WTC11 (cell line): ENCODE measurements around the gene PRKAR1B. TPM values are rescaled to one million over a fixed set of nuclear protein-coding genes. Genes with fewer than 3 reads are reported as not detected.

Experiments
- ATAC-seq: fragments of 200-7000 bp; cut with Tn5 transposase; 2 replicates; pipeline ENCODE4 v1.10.0; 2021; ENCODE audit warnings: mild to moderate bottlenecking, moderate library complexity
- CTCF ChIA-PET: fragments of 300-600 bp; sonication (Branson Sonifier 250); formaldehyde crosslinking; loops from one replicate; lab custom pipeline; 2021; ENCODE audit warnings: antibody characterized with exemption; lab: Charles Lee
- POLR2A ChIA-PET: fragments of 350-600 bp; sonication (Branson Sonifier 250); formaldehyde crosslinking; loops from one replicate; lab custom pipeline; 2021; ENCODE audit warnings: antibody characterized with exemption; lab: Charles Lee
- DNase-seq: peaks from one replicate; pipeline ENCODE4 v3.0.0; 2021; ENCODE audit warnings: low spot score
- H3K27ac Mint-ChIP-seq: 2 replicates; pipeline ENCODE4 v1.8.0; 2021; ENCODE audit warnings: mixed read lengths
- H3K27me3 Mint-ChIP-seq: 2 replicates; pipeline ENCODE4 v1.8.0; 2021; ENCODE audit warnings: low read depth, mild to moderate bottlenecking, moderate library complexity, mixed read lengths
- H3K36me3 Mint-ChIP-seq: 2 replicates; pipeline ENCODE4 v1.8.0; 2021; ENCODE audit warnings: mixed read lengths
- H3K4me1 Mint-ChIP-seq: 2 replicates; pipeline ENCODE4 v1.8.0; 2022; ENCODE audit warnings: mixed read lengths
- H3K4me3 Mint-ChIP-seq: 2 replicates; pipeline ENCODE4 v1.8.0; 2021; ENCODE audit warnings: mild to moderate bottlenecking, moderate library complexity, mixed read lengths
- H3K9me3 Mint-ChIP-seq: 2 replicates; pipeline ENCODE4 v1.8.0; 2021; ENCODE audit warnings: mixed read lengths
- CBFB ChIP-seq: sonication (generic); formaldehyde crosslinking; IDR thresholded peaks from 2 replicates; pipeline ENCODE4 v1.8.1; 2022; ENCODE audit warnings: mild to moderate bottlenecking, low read depth, missing genetic modification reagents
- ESRRA ChIP-seq: sonication (generic); formaldehyde crosslinking; IDR thresholded peaks from 2 replicates; pipeline ENCODE4 v1.8.1; 2022; ENCODE audit warnings: mild to moderate bottlenecking, missing genetic modification reagents, borderline replicate concordance
- GTF2I ChIP-seq: fragments of 250-450 bp; sonication (Bioruptor Pico); conservative IDR thresholded peaks from 2 replicates; pipeline ENCODE4 v1.4.0; 2021; ENCODE audit warnings: mild to moderate bottlenecking
- IRF2 ChIP-seq: sonication (generic); formaldehyde crosslinking; IDR thresholded peaks from 2 replicates; pipeline ENCODE4 v1.8.0; 2022; ENCODE audit warnings: low read depth, missing genetic modification reagents, borderline replicate concordance
- JUN ChIP-seq: sonication (generic); formaldehyde crosslinking; IDR thresholded peaks from 2 replicates; pipeline ENCODE4 v1.8.0; 2023; ENCODE audit warnings: mild to moderate bottlenecking, missing genetic modification reagents
- MXD4 ChIP-seq: fragments of 250-450 bp; sonication (Bioruptor Pico); IDR thresholded peaks from 2 replicates; pipeline ENCODE4 v1.8.0; 2021; ENCODE audit warnings: mild to moderate bottlenecking, moderate library complexity, borderline replicate concordance
- NFYB ChIP-seq: sonication (generic); formaldehyde crosslinking; conservative IDR thresholded peaks from 2 replicates; pipeline ENCODE4 v1.8.0; 2022; ENCODE audit warnings: low read depth, missing genetic modification reagents
- RORB ChIP-seq: fragments of 250-450 bp; sonication (Bioruptor Pico); IDR thresholded peaks from 2 replicates; pipeline ENCODE4 v1.9.0; 2021; ENCODE audit warnings: mild to moderate bottlenecking
- SOX15 ChIP-seq: fragments of 250-450 bp; sonication (Bioruptor Pico); IDR thresholded peaks from 2 replicates; pipeline ENCODE4 v1.9.0; 2021; ENCODE audit warnings: mild to moderate bottlenecking
- SP1 ChIP-seq: sonication (generic); formaldehyde crosslinking; conservative IDR thresholded peaks from 2 replicates; pipeline ENCODE4 v1.8.1; 2022; ENCODE audit warnings: missing genetic modification reagents
- TEAD4 ChIP-seq: sonication (generic); formaldehyde crosslinking; IDR thresholded peaks from 2 replicates; pipeline ENCODE4 v1.8.0; 2022; ENCODE audit warnings: mild to moderate bottlenecking, missing genetic modification reagents
- ZBTB21 ChIP-seq: sonication (generic); formaldehyde crosslinking; IDR thresholded peaks from 2 replicates; pipeline ENCODE4 v1.8.1; 2023; ENCODE audit warnings: mild to moderate bottlenecking, missing genetic modification reagents, borderline replicate concordance
- ZNF121 ChIP-seq: sonication (generic); formaldehyde crosslinking; IDR thresholded peaks from 2 replicates; pipeline ENCODE4 v1.8.0; 2023; ENCODE audit warnings: missing genetic modification reagents
- ZNF219 ChIP-seq: sonication (generic); formaldehyde crosslinking; IDR thresholded peaks from 2 replicates; pipeline ENCODE4 v1.8.0; 2023; ENCODE audit warnings: missing genetic modification reagents, mild to moderate bottlenecking, borderline replicate concordance
- ZNF671 ChIP-seq: fragments of 250-450 bp; sonication (Bioruptor Pico); IDR thresholded peaks from 2 replicates; pipeline ENCODE4 v1.8.0; 2021; ENCODE audit warnings: mild to moderate bottlenecking
- total RNA-seq: library from RNA; stranded (reverse); gene quantifications from 3 replicates; pipeline ENCODE4 v1.2.3, GENCODE V29; 2021
- TF ChIP-seq, protein P1 (sequence below): sonication (generic); formaldehyde crosslinking; IDR thresholded peaks from 2 replicates; pipeline ENCODE4 v1.8.1; 2022; ENCODE audit warnings: low read depth, missing genetic modification reagents, borderline replicate concordance
- TF ChIP-seq, protein P2 (sequence below): sonication (generic); formaldehyde crosslinking; IDR thresholded peaks from 2 replicates; pipeline ENCODE4 v1.8.1; 2023; ENCODE audit warnings: mild to moderate bottlenecking, missing genetic modification reagents
- TF ChIP-seq, protein P3 (sequence below): sonication (generic); formaldehyde crosslinking; IDR thresholded peaks from 2 replicates; pipeline ENCODE4 v1.8.1; 2023; ENCODE audit warnings: mild to moderate bottlenecking, missing genetic modification reagents, moderate library complexity
- TF ChIP-seq, protein P4 (sequence below): sonication (generic); formaldehyde crosslinking; IDR thresholded peaks from 2 replicates; pipeline ENCODE4 v1.8.0; 2023; ENCODE audit warnings: mild to moderate bottlenecking, missing genetic modification reagents
- TF ChIP-seq, protein P5 (sequence below): sonication (generic); formaldehyde crosslinking; IDR thresholded peaks from 2 replicates; pipeline ENCODE4 v1.8.1; 2023; ENCODE audit warnings: mild to moderate bottlenecking, moderate library complexity, missing genetic modification reagents
- TF ChIP-seq, protein P6 (sequence below): fragments of 250-450 bp; sonication (Bioruptor Pico); IDR thresholded peaks from 2 replicates; pipeline ENCODE4 v2.1.2; 2022; ENCODE audit warnings: mild to moderate bottlenecking, moderate library complexity

Gene PRKAR1B
- total RNA-seq, 1 experiment from 2014 or later: 43.6 TPM

DNA sequence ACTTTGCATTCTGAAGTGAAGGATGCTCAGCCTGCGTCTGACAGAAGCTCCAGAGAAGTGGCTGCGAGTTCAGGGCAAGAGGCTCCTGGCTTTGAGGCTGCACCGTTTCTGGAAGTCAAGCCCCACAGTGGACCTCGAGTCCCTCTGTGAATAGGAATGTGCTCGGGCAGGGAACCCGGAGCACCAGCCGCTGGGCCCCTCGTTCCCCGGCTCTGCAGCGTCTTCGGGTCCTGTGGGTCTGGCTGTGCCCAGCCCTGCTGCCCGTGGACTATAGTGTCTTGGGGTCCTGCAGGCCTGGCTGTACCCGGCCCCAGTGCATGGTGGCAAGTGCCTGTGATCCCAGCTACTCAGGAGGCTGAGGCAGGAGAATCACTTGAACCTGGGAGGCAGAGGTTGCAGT lies 45.3 kb upstream of the PRKAR1B start (continued):
- TF ChIP-seq, protein P1, sequence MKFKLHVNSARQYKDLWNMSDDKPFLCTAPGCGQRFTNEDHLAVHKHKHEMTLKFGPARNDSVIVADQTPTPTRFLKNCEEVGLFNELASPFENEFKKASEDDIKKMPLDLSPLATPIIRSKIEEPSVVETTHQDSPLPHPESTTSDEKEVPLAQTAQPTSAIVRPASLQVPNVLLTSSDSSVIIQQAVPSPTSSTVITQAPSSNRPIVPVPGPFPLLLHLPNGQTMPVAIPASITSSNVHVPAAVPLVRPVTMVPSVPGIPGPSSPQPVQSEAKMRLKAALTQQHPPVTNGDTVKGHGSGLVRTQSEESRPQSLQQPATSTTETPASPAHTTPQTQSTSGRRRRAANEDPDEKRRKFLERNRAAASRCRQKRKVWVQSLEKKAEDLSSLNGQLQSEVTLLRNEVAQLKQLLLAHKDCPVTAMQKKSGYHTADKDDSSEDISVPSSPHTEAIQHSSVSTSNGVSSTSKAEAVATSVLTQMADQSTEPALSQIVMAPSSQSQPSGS (CRISPR knock-in tag): no peak
- TF ChIP-seq SOX15 (CRISPR knock-in tag): no peak

DNA sequence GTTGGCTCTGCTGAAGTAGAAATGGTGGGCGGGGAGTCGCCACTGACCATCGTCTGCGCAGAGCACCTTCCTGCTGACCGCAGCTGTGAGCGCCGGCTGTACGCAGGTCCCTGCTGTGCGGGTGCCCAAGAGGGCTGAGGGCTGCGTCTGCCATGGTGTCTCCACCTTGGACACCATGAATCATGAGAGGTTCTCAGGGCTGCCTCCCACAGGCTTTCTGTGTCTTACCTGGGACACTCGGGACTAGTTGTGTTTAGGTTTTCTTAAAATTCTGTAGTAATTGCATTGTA lies 44.9 kb upstream of the PRKAR1B start:
- no peaks in the 10 kb centered on the region for H3K27me3 Mint-ChIP-seq
- peaks cover 23% of the 10 kb centered on the region for H3K36me3 Mint-ChIP-seq
- ATAC-seq (no peak), DNase-seq (no peak)
- ChIA-PET CTCF (interaction anchor here (0.7 to 2.0 kb wide), 2 partner anchors 14 to 450 kb away, joined by 4 to 5 read pairs; no protein-coding TSS in a partner anchor), POLR2A (no interaction called here)
- H3K4me1 Mint-ChIP-seq: no peaks in the 10 kb centered on the region
- TF ChIP-seq IRF2 (CRISPR knock-in tag) (no peak), NFYB (no peak), GTF2I (CRISPR knock-in tag) (no peak), MXD4 (CRISPR knock-in tag) (no peak), RORB (CRISPR knock-in tag) (no peak), JUN (no peak), SOX15 (CRISPR knock-in tag) (no peak), ZBTB21 (no peak), ZNF121 (CRISPR knock-in tag) (no peak)
- TF ChIP-seq, protein P2, sequence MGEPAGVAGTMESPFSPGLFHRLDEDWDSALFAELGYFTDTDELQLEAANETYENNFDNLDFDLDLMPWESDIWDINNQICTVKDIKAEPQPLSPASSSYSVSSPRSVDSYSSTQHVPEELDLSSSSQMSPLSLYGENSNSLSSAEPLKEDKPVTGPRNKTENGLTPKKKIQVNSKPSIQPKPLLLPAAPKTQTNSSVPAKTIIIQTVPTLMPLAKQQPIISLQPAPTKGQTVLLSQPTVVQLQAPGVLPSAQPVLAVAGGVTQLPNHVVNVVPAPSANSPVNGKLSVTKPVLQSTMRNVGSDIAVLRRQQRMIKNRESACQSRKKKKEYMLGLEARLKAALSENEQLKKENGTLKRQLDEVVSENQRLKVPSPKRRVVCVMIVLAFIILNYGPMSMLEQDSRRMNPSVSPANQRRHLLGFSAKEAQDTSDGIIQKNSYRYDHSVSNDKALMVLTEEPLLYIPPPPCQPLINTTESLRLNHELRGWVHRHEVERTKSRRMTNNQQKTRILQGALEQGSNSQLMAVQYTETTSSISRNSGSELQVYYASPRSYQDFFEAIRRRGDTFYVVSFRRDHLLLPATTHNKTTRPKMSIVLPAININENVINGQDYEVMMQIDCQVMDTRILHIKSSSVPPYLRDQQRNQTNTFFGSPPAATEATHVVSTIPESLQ: no peak
- TF ChIP-seq, protein P3, sequence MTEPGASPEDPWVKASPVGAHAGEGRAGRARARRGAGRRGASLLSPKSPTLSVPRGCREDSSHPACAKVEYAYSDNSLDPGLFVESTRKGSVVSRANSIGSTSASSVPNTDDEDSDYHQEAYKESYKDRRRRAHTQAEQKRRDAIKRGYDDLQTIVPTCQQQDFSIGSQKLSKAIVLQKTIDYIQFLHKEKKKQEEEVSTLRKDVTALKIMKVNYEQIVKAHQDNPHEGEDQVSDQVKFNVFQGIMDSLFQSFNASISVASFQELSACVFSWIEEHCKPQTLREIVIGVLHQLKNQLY (CRISPR knock-in tag): no peak
- TF ChIP-seq, protein P4, sequence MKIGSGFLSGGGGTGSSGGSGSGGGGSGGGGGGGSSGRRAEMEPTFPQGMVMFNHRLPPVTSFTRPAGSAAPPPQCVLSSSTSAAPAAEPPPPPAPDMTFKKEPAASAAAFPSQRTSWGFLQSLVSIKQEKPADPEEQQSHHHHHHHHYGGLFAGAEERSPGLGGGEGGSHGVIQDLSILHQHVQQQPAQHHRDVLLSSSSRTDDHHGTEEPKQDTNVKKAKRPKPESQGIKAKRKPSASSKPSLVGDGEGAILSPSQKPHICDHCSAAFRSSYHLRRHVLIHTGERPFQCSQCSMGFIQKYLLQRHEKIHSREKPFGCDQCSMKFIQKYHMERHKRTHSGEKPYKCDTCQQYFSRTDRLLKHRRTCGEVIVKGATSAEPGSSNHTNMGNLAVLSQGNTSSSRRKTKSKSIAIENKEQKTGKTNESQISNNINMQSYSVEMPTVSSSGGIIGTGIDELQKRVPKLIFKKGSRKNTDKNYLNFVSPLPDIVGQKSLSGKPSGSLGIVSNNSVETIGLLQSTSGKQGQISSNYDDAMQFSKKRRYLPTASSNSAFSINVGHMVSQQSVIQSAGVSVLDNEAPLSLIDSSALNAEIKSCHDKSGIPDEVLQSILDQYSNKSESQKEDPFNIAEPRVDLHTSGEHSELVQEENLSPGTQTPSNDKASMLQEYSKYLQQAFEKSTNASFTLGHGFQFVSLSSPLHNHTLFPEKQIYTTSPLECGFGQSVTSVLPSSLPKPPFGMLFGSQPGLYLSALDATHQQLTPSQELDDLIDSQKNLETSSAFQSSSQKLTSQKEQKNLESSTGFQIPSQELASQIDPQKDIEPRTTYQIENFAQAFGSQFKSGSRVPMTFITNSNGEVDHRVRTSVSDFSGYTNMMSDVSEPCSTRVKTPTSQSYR (CRISPR knock-in tag): no peak
- no peaks in the 10 kb centered on the region for H3K9me3 Mint-ChIP-seq
- no peak overlapping the region for H3K27ac Mint-ChIP-seq
- H3K4me3 Mint-ChIP-seq: no peak overlapping the region

DNA sequence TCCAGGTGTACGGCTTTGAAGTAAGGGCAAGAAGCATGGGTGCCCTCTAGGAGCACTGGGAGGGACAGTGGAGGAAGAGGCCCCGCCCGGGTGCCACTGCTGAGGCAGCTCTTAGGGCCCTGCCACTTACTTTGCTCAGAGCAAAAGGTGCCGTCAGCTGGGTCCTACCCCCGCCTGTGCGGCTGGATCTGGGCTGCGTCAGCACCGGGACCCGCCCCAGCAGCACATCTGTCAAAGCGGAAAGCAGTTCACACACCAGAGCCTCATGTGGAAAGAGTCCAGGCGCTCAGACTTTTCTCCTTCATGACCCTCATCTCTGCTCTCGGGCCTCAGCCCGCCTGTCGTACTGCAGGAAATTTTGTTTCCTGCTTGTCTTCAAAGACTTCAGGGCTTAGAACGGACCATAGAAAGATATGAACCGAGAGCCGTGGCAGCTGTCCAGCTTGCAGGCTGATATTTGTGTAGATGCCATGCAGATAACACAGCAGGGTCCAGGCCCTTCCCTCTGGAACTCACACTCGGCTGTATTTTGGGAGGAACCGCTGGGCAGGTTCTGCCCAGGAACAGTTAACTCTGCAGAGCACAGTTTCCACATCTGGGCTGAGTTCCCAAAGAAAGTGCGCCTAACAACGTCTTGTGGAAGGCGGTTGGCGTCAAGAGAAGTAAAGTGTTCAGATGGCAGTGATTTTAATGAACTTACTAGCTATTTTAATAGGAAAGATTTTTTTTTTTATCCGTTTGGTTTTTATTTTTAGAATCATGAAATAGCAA lies 44.3 kb upstream of the PRKAR1B start:
- H3K4me3 Mint-ChIP-seq: no peak overlapping the region
- H3K36me3 Mint-ChIP-seq: peaks cover 22% of the 10 kb centered on the region
- H3K4me1 Mint-ChIP-seq: no peaks in the 10 kb centered on the region
- no peaks in the 10 kb centered on the region for H3K9me3 Mint-ChIP-seq
- ChIA-PET POLR2A (no interaction called here), CTCF (interaction anchor here (0.6 to 2.0 kb wide), 2 partner anchors 15 to 450 kb away, joined by 3 to 4 read pairs; no protein-coding TSS in a partner anchor)
- no peaks in the 10 kb centered on the region for H3K27me3 Mint-ChIP-seq
- no peak for DNase-seq
- no peak for ATAC-seq
- H3K27ac Mint-ChIP-seq: peak overlapping the region; percentile 41; the same call in 1 of the 2 replicates
- TF ChIP-seq RORB (CRISPR knock-in tag) (no peak), ZNF219 (CRISPR knock-in tag) (no peak), ESRRA (CRISPR knock-in tag) (no peak), CBFB (CRISPR knock-in tag) (no peak), SP1 (no peak), TEAD4 (no peak), ZNF671 (no peak)
- TF ChIP-seq, protein P4 (CRISPR knock-in tag): no peak
- TF ChIP-seq, protein P5, sequence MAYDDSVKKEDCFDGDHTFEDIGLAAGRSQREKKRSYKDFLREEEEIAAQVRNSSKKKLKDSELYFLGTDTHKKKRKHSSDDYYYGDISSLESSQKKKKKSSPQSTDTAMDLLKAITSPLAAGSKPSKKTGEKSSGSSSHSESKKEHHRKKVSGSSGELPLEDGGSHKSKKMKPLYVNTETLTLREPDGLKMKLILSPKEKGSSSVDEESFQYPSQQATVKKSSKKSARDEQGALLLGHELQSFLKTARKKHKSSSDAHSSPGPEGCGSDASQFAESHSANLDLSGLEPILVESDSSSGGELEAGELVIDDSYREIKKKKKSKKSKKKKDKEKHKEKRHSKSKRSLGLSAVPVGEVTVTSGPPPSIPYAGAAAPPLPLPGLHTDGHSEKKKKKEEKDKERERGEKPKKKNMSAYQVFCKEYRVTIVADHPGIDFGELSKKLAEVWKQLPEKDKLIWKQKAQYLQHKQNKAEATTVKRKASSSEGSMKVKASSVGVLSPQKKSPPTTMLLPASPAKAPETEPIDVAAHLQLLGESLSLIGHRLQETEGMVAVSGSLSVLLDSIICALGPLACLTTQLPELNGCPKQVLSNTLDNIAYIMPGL: no peak
- TF ChIP-seq, protein P6, sequence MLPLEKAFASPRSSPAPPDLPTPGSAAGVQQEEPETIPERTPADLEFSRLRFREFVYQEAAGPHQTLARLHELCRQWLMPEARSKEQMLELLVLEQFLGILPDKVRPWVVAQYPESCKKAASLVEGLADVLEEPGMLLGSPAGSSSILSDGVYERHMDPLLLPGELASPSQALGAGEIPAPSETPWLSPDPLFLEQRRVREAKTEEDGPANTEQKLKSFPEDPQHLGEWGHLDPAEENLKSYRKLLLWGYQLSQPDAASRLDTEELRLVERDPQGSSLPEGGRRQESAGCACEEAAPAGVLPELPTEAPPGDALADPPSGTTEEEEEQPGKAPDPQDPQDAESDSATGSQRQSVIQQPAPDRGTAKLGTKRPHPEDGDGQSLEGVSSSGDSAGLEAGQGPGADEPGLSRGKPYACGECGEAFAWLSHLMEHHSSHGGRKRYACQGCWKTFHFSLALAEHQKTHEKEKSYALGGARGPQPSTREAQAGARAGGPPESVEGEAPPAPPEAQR (CRISPR knock-in tag): no peak
